Lower lobe of right lung (tissue), 2 donors: Measurements from ENCODE around the gene SORCS2. TPM values are rescaled to one million over a fixed set of nuclear protein-coding genes. Genes with fewer than 3 reads are reported as not detected.
A peak's percentile ranks its signal among the peaks of the same experiment; 100 is the strongest.

Source experiments
- ATAC-seq, 2 donors: fragments of 200-7000 bp; cut with Tn5 transposase; one replicate each; pipeline ENCODE4 v1.9.1; 2020 to 2022; ENCODE audit warnings: mild to moderate bottlenecking in 2 of 2, moderate library complexity in 2 of 2
- DNase-seq: peaks from one replicate; pipeline ENCODE4 v3.0.0-alpha.2; 2020
- H3K27ac ChIP-seq: fragments of 200-600 bp; one replicate; pipeline ENCODE4 v1.8.0; 2022
- H3K27me3 ChIP-seq: fragments of 200-600 bp; one replicate; pipeline ENCODE4 v1.8.0; 2022; ENCODE audit warnings: low read depth
- H3K36me3 ChIP-seq: fragments of 200-600 bp; one replicate; pipeline ENCODE4 v1.8.0; 2022; ENCODE audit warnings: mild to moderate bottlenecking
- H3K4me1 ChIP-seq: fragments of 200-600 bp; one replicate; pipeline ENCODE4 v1.8.0; 2022
- H3K4me3 ChIP-seq: fragments of 200-600 bp; one replicate; pipeline ENCODE4 v1.8.0; 2022; ENCODE audit warnings: mild to moderate bottlenecking
- H3K9me3 ChIP-seq: fragments of 200-600 bp; one replicate; pipeline ENCODE4 v1.8.0; 2022
- CTCF ChIP-seq: fragments of 200-600 bp; IDR thresholded peaks from one replicate; pipeline ENCODE4 v1.8.0; 2022; ENCODE audit warnings: antibody characterized with exemption, mild to moderate bottlenecking
- intact Hi-C: fragments of 100-400 bp; cut with DNase I; formaldehyde crosslinking; loops from one replicate; pipeline ENCODE4 v1.11.0; 2022
- total RNA-seq: library from RNA; stranded (reverse); fragmentation: NEBNext Ultra II Directional; extraction: Animal tissue kit (Norgen Biotek cat#: 25700); gene quantifications from one replicate; pipeline ENCODE4 v1.2.1, GENCODE V29; 2021
- donor health status: DM: no; HTN: yes; CAD: no; lungs with severe emphysema.

SORCS2 gene
- total RNA-seq, 1 donor from 2014 or later, result 5.8 TPM

- Histone ChIP-seq H3K27me3 (no peaks in the 10 kb centered on the region), H3K9me3 (no peaks in the 10 kb centered on the region), H3K4me3 (no peak overlapping the region), H3K4me1 (no peaks in the 10 kb centered on the region), H3K36me3 (no peaks in the 10 kb centered on the region), H3K27ac (no peak overlapping the region)
- TF ChIP-seq CTCF, result no peak
- DNase-seq (peak; percentile 71), ATAC-seq (peak; percentile 69 to 76)
- intact Hi-C loops, result no loop called here
These were observed 136.7 kb downstream of the SORCS2 start for GRCh38 chr4:7328913-7329638.

GRCh38 chr4:7330031-7330596, 137.8 kb downstream of the SORCS2 start:
- no peaks in the 10 kb centered on the region for H3K36me3 ChIP-seq
- no peak for DNase-seq
- intact Hi-C loops, result no loop called here
- H3K4me3 ChIP-seq, result no peak overlapping the region
- H3K9me3 ChIP-seq, result no peaks in the 10 kb centered on the region
- H3K27ac ChIP-seq, result no peak overlapping the region
- no peaks in the 10 kb centered on the region for H3K4me1 ChIP-seq
- no peak for ATAC-seq
- no peaks in the 10 kb centered on the region for H3K27me3 ChIP-seq
- no peak for TF ChIP-seq CTCF

GRCh38 chr4:7330811-7331681, 138.7 kb downstream of the SORCS2 start:
- peaks cover 5% of the 10 kb centered on the region for H3K4me1 ChIP-seq
- no peaks in the 10 kb centered on the region for H3K27me3 ChIP-seq
- no peak overlapping the region for H3K27ac ChIP-seq
- intact Hi-C loops, result no loop called here
- TF ChIP-seq CTCF, result no peak
- DNase-seq (peak; percentile 38), ATAC-seq (no peak)
- H3K4me3 ChIP-seq, result no peak overlapping the region
- no peaks in the 10 kb centered on the region for H3K9me3 ChIP-seq
- no peaks in the 10 kb centered on the region for H3K36me3 ChIP-seq

- TF ChIP-seq CTCF, result no peak
- DNase-seq, result peak; percentile 28
- ATAC-seq, result no peak
- Histone ChIP-seq H3K9me3 (no peaks in the 10 kb centered on the region), H3K4me3 (no peak overlapping the region), H3K4me1 (peaks cover 5% of the 10 kb centered on the region), H3K27ac (no peak overlapping the region), H3K36me3 (no peaks in the 10 kb centered on the region), H3K27me3 (no peaks in the 10 kb centered on the region)
- intact Hi-C loops, result no loop called here
These were observed 139.3 kb downstream of the SORCS2 start for GRCh38 chr4:7331682-7332000.

GRCh38 chr4:7332216-7333023, 140.1 kb downstream of the SORCS2 start:
- peak; percentile 25 for DNase-seq
- TF ChIP-seq CTCF, result no peak
- H3K27ac ChIP-seq, result no peak overlapping the region
- peaks cover 5% of the 10 kb centered on the region for H3K4me1 ChIP-seq
- no peaks in the 10 kb centered on the region for H3K27me3 ChIP-seq
- H3K4me3 ChIP-seq, result no peak overlapping the region
- intact Hi-C loops, result no loop called here
- no peak for ATAC-seq
- H3K36me3 ChIP-seq, result no peaks in the 10 kb centered on the region
- no peaks in the 10 kb centered on the region for H3K9me3 ChIP-seq
